DOHH2 (cell line): Measurements from ENCODE around the gene PEF1.

Experiments
- H3F3A ChIP-seq: fragments of 200-600 bp; sonication (generic), shearing (Covaris generic); 2 replicates; pipeline ENCODE4 v1.6.0; 2016; ENCODE audit warnings: antibody characterized with exemption, mild to moderate bottlenecking; ENCODE audit not compliant: control insufficient read depth, insufficient read depth
- H3K27ac ChIP-seq: fragments of 200-600 bp; sonication (generic); 2 replicates; pipeline ENCODE4 v1.5.1; 2014; ENCODE audit warnings: low read depth, mild to moderate bottlenecking, low read length, moderate library complexity
- H3K27me3 ChIP-seq: fragments of 200-600 bp; sonication (generic); 2 replicates; pipeline ENCODE4 v1.6.1; 2014; ENCODE audit warnings: mild to moderate bottlenecking, low read length, mixed read lengths; ENCODE audit not compliant: control insufficient read depth
- H3K36me3 ChIP-seq: fragments of 200-600 bp; sonication (generic); 2 replicates; pipeline ENCODE4 v1.6.1; 2014; ENCODE audit warnings: mild to moderate bottlenecking, low read length, moderate library complexity, mixed read lengths; ENCODE audit not compliant: control insufficient read depth
- H3K4me1 ChIP-seq: fragments of 200-600 bp; sonication (generic); 2 replicates; pipeline ENCODE4 v1.6.1; 2014; ENCODE audit warnings: mild to moderate bottlenecking, low read length, mixed read lengths; ENCODE audit not compliant: control insufficient read depth
- H3K4me2 ChIP-seq: fragments of 200-600 bp; sonication (generic); 2 replicates; pipeline ENCODE4 v1.6.0; 2014; ENCODE audit warnings: mild to moderate bottlenecking, low read length, moderate library complexity
- H3K4me3 ChIP-seq: fragments of 200-600 bp; sonication (generic); 2 replicates; pipeline ENCODE4 v1.5.1; 2014; ENCODE audit warnings: mild to moderate bottlenecking, low read length, mixed read lengths
- H3K79me2 ChIP-seq: fragments of 200-600 bp; sonication (generic); 2 replicates; pipeline ENCODE4 v1.6.1; 2014; ENCODE audit warnings: mild to moderate bottlenecking, low read length, mixed read lengths; ENCODE audit not compliant: control insufficient read depth
- H3K9me2 ChIP-seq: fragments of 200-600 bp; sonication (generic); replicated peaks from 2 replicates; pipeline ENCODE4 v1.6.1; 2014; ENCODE audit warnings: mild to moderate bottlenecking, low read length, mixed read lengths; ENCODE audit not compliant: control insufficient read depth
- H3K9me3 ChIP-seq: fragments of 200-600 bp; sonication (generic); 2 replicates; pipeline ENCODE4 v1.6.1; 2014; ENCODE audit warnings: antibody characterized with exemption, low read length, mixed read lengths; ENCODE audit not compliant: control insufficient read depth, insufficient read depth
- H4K20me1 ChIP-seq: fragments of 200-600 bp; sonication (generic); 2 replicates; pipeline ENCODE4 v1.6.0; 2014; ENCODE audit warnings: low read depth, mild to moderate bottlenecking, antibody characterized with exemption, low read length, moderate library complexity; ENCODE audit not compliant: control insufficient read depth, insufficient read depth
- CTCF ChIP-seq: fragments of 200-600 bp; sonication (generic); IDR thresholded peaks from one replicate; pipeline ENCODE4 v1.5.1; 2014; ENCODE audit warnings: antibody characterized with exemption, mild to moderate bottlenecking, low read depth, low read length; ENCODE audit not compliant: poor library complexity, severe bottlenecking
- EZH2phosphoT487 ChIP-seq: fragments of 200-600 bp; sonication (generic); IDR thresholded peaks from 2 replicates; pipeline ENCODE4 v1.6.1; 2017; ENCODE audit warnings: borderline replicate concordance, mild to moderate bottlenecking, antibody characterized with exemption, low read length, moderate library complexity, mixed read lengths

The PEF1 gene

GRCh38 chr1:31583082-31583994, 61.3 kb downstream of the PEF1 start:
- H3K79me2 ChIP-seq = no peaks in the 10 kb centered on the region
- no peak overlapping the region for H3K27ac ChIP-seq
- no peaks in the 10 kb centered on the region for H3K9me3 ChIP-seq
- H3K4me2 ChIP-seq = no peak overlapping the region
- H3F3A ChIP-seq = no peaks in the 10 kb centered on the region
- H3K36me3 ChIP-seq = no peaks in the 10 kb centered on the region
- no peak for TF ChIP-seq EZH2phosphoT487
- no peak for TF ChIP-seq CTCF
- H3K4me1 ChIP-seq = peaks cover 8% of the 10 kb centered on the region
- no peaks in the 10 kb centered on the region for H4K20me1 ChIP-seq
- H3K9me2 ChIP-seq = no peaks in the 10 kb centered on the region
- H3K4me3 ChIP-seq = no peak overlapping the region
- H3K27me3 ChIP-seq = peaks cover 6% of the 10 kb centered on the region; the same call in 1 of the 2 replicates

GRCh38 chr1:31581821-31582810, 62.6 kb downstream of the PEF1 start:
- H3F3A ChIP-seq = no peaks in the 10 kb centered on the region
- no peaks in the 10 kb centered on the region for H4K20me1 ChIP-seq
- peaks cover 10% of the 10 kb centered on the region; the same call in 1 of the 2 replicates for H3K27me3 ChIP-seq
- no peaks in the 10 kb centered on the region for H3K79me2 ChIP-seq
- H3K4me2 ChIP-seq = no peak overlapping the region
- H3K27ac ChIP-seq = no peak overlapping the region
- no peak for TF ChIP-seq CTCF
- no peak for TF ChIP-seq EZH2phosphoT487
- no peaks in the 10 kb centered on the region for H3K9me2 ChIP-seq
- H3K36me3 ChIP-seq = no peaks in the 10 kb centered on the region
- peaks cover 8% of the 10 kb centered on the region for H3K4me1 ChIP-seq
- H3K9me3 ChIP-seq = no peaks in the 10 kb centered on the region
- H3K4me3 ChIP-seq = no peak overlapping the region

- H3F3A ChIP-seq = no peaks in the 10 kb centered on the region
- H3K4me3 ChIP-seq = no peak overlapping the region
- no peaks in the 10 kb centered on the region for H4K20me1 ChIP-seq
- TF ChIP-seq CTCF (no peak), EZH2phosphoT487 (no peak)
- peaks cover 10% of the 10 kb centered on the region; the same call in 1 of the 2 replicates for H3K27me3 ChIP-seq
- peaks cover 8% of the 10 kb centered on the region for H3K4me1 ChIP-seq
- H3K9me3 ChIP-seq = no peaks in the 10 kb centered on the region
- H3K9me2 ChIP-seq = no peaks in the 10 kb centered on the region
- no peaks in the 10 kb centered on the region for H3K36me3 ChIP-seq
- no peaks in the 10 kb centered on the region for H3K79me2 ChIP-seq
- H3K27ac ChIP-seq = no peak overlapping the region
- no peak overlapping the region for H3K4me2 ChIP-seq
These were observed 63.6 kb downstream of the PEF1 start for GRCh38 chr1:31580891-31581603.
